Measurements from ENCODE around the gene CPT1A.

DNA sequence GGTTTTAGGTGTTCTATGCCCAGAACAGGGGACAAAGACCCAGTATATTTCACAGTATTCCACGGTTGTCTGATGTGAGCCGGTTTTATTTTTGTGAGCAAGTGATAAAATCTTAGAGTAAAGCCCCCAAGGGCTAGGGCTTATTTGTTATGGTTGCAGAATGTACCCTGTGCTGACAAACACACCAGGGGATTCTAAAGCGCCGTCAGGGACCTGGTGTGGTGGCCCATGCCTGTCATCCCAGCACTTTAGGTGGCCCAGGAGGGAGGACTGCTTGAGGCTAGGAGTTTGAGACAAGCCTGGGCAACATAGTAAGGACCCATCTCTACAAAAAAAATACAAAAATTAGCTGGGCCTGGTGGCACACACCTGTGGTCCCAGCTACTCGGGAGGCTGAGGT lies 39.1 kb upstream of the CPT1A start:
- TF ChIP-seq EZH2 (IDR thresholded peaks at IDR 0.05; ENCODE audit: insufficient read depth, poor library complexity, severe bottlenecking) (no peak), EZH2phosphoT487 (IDR thresholded peaks at IDR 0.05; ENCODE audit: insufficient read depth, low read depth) (no peak)
